ENCODE measurements around the gene ZDHHC8. TPM values are rescaled to one million over a fixed set of nuclear protein-coding genes. Genes with fewer than 3 reads are reported as not detected.

The ZDHHC8 gene
- total and polyA plus RNA-seq, 10 of the 15 experiments (the other 5 are each of a cell fraction or from before 2014, with no cell fraction given), result 0.03 to 46.3 (median 5.3) TPM

DNA sequence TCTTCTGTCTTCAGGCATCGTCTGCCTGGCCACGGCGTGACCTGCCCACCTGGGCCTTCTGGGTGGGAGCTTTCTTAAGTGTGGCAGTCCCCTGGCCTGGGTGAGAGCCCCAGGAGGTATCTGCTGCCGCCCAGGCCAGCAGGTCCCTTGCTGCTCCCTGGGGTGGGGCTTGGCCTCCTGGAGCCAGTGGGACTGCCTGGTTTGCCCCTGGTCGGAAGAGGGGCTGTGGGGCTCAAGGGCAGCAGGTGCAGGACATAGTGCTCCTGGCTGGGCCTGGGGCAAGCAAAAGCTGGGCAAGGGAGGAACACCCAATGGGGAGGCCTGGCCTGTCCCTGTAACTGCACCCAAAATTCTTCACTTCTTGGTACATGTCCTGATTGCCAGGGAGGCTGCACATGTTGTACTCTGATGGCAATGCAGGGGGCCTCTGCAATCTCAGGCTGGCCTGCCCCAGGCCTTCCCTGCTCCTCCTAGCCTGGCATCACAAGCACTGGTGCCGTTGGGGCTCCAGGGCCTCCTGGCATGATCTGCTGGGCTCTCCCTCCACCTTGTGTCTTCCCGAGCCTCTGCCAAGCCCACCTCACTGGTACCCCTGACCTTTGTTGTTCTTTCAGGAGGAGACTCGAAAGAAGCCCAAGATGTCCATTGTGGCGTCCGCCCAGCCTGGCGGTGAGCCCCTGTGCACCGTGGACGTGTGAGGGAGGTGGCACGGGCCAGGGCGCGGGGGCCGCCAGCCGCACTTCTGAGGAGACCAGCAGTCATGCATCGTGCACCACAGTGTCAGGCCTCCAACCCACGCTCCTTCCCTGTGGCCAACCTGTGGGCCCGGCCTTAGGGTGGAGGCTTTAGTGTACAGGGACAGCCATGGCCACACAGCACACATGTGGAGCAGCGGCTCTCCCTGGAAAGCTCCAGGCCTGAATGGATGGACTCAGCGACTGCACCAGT lies 21.9 kb upstream of the ZDHHC8 start:
- DNase-seq (ENCODE audit: low read depth, low spot score) (no peak), FAIRE-seq (no peak), ATAC-seq (no peak)
- 91% methylated on average over 23 of the region's 23 CpGs for WGBS (ENCODE audit: insufficient coverage, insufficient replicate concordance, low lambda C conversion rate, missing lambda C conversion rate)
- no peak overlapping the region for H3K27ac ChIP-seq (ENCODE audit: control insufficient read depth, insufficient read depth)
- TF ChIP-seq POLR2A (IDR thresholded peaks at IDR 0.05; ENCODE audit: low read depth, low read length) (peak; percentile 54), DPF2 (IDR thresholded peaks at IDR 0.05) (no peak)
- no TSS peak for BruUV-seq (replicated peaks)
- ChIA-PET POLR2A (no interaction called here), RAD21 (ENCODE audit: unreplicated experiment) (no interaction called here), SMC1A (ENCODE audit: uncharacterized antibody, unreplicated experiment) (no interaction called here), CTCF (no interaction called here)
- in situ Hi-C loops (cut with MboI), result no loop called here
- no peaks in the 10 kb centered on the region for H4K20me1 ChIP-seq (ENCODE audit: control insufficient read depth, insufficient read depth)
- intact Hi-C loops (cut with micrococcal nuclease; ENCODE audit: unreplicated experiment), result no loop called here
- no peak overlapping the region for H3K9ac ChIP-seq (ENCODE audit: control insufficient read depth, insufficient read depth, low read length)
- H3K4me1 ChIP-seq (ENCODE audit: control insufficient read depth, insufficient read depth, low read length), result peaks cover 9% of the 10 kb centered on the region
- H2AFZ ChIP-seq (ENCODE audit: control insufficient read depth, low read depth, low read length), result no peak overlapping the region
- H3K27me3 ChIP-seq (replicated peaks in 1 of 2; ENCODE audit: control insufficient read depth in 2 of 2, insufficient read depth in 2 of 2, low read length in 1 of 2), result no peaks in the 10 kb centered on the region
- no peak overlapping the region for H3K4me3 ChIP-seq
- H3K79me2 ChIP-seq (ENCODE audit: control insufficient read depth, insufficient read depth, low read length), result peaks cover 3% of the 10 kb centered on the region
- no peaks in the 10 kb centered on the region; the same call in 2 of the 3 replicates for H3K9me3 ChIP-seq (replicated peaks; ENCODE audit: control insufficient read depth, insufficient read depth, low read length)
- no peak overlapping the region for H3K4me2 ChIP-seq (ENCODE audit: control insufficient read depth, insufficient read depth)
- peaks cover 32 to 74% of the 10 kb centered on the region in 2 experiments; a peak in 3 of 4 replicates for H3K36me3 ChIP-seq (ENCODE audit: control insufficient read depth in 2 of 2, insufficient read depth in 2 of 2, low read length in 1 of 2)

DNA sequence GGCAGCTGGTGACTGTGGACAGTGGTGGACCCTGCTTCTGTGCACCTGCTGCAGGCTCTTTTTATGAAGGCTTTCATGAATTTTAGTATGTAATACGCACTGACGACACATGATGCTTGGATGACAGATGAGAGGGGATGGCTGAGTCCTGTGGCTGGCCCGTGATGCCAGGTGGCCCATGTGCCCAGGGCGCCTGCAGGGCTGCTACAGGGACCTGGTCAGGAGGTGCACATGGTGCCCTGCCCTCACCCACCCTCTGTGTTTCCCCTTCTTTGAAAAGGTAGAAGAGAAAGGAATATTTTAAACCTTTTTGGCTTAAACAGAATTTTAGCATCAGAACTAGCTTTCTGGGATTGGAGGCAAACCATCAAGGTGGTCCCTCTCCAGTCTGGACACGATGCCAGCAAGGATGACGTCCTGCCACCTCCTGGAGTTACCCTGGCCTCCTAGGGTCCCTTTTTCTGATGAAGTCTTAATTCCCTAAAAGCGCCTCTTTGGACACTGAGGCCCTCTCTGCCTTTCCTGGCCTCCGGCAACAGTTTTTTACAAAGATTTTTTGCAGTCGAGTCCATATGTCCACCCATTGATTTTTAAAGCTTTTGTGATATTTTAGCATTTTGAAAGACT lies 21.1 kb upstream of the ZDHHC8 start:
- H2AFZ ChIP-seq (ENCODE audit: control insufficient read depth, low read depth, low read length), result no peak overlapping the region
- in situ Hi-C loops (cut with MboI), result no loop called here
- peaks cover 15% of the 10 kb centered on the region for H3K4me1 ChIP-seq (ENCODE audit: control insufficient read depth, insufficient read depth, low read length)
- no peak for DNase-seq (ENCODE audit: low read depth, low spot score)
- TF ChIP-seq MEF2B (IDR thresholded peaks at IDR 0.05; ENCODE audit: partially characterized antibody, poor library complexity, severe bottlenecking) (no peak), DPF2 (IDR thresholded peaks at IDR 0.05) (no peak), SP1 (IDR thresholded peaks at IDR 0.05; ENCODE audit: low read depth, low read length) (no peak), SREBF2 (IDR thresholded peaks at IDR 0.05; ENCODE audit: low read length) (no peak)
- no peaks in the 10 kb centered on the region for H4K20me1 ChIP-seq (ENCODE audit: control insufficient read depth, insufficient read depth)
- no peak for FAIRE-seq
- SMC1A ChIA-PET (ENCODE audit: uncharacterized antibody, unreplicated experiment), result no interaction called here
- H3K9ac ChIP-seq (ENCODE audit: control insufficient read depth, insufficient read depth, low read length), result no peak overlapping the region
- no peak overlapping the region for H3K4me2 ChIP-seq (ENCODE audit: control insufficient read depth, insufficient read depth)
- WGBS (ENCODE audit: insufficient coverage, insufficient replicate concordance, low lambda C conversion rate, missing lambda C conversion rate), result 79% methylated on average over 9 of the region's 9 CpGs
- no peaks in the 10 kb centered on the region; the same call in 2 of the 3 replicates for H3K9me3 ChIP-seq (replicated peaks; ENCODE audit: control insufficient read depth, insufficient read depth, low read length)
- H3K4me3 ChIP-seq, result no peak overlapping the region
- POLR2A ChIA-PET, result interaction anchor here (0.5 kb wide), 1 partner anchor 31 kb away, joined by 3 read pairs; no protein-coding TSS in a partner anchor
- TSS peak; percentile 72 for BruUV-seq (replicated peaks)
- H3K79me2 ChIP-seq (ENCODE audit: control insufficient read depth, insufficient read depth, low read length), result peaks cover 10% of the 10 kb centered on the region
- CTCF ChIA-PET, result no interaction called here
- no peaks in the 10 kb centered on the region for H3K27me3 ChIP-seq (replicated peaks in 1 of 2; ENCODE audit: control insufficient read depth in 2 of 2, insufficient read depth in 2 of 2, low read length in 1 of 2)
- ATAC-seq, result no peak
- intact Hi-C loops (cut with micrococcal nuclease; ENCODE audit: unreplicated experiment), result no loop called here
- RAD21 ChIA-PET (ENCODE audit: unreplicated experiment), result no interaction called here
- no peak overlapping the region for H3K27ac ChIP-seq (ENCODE audit: control insufficient read depth, insufficient read depth)
- peaks cover 34 to 73% of the 10 kb centered on the region in 2 experiments; a peak in 3 of 4 replicates for H3K36me3 ChIP-seq (ENCODE audit: control insufficient read depth in 2 of 2, insufficient read depth in 2 of 2, low read length in 1 of 2)

All from GM12878 (cell line).